GM12878 (cell line): Measurements from ENCODE around the gene CTSC. TPM values are rescaled to one million over a fixed set of nuclear protein-coding genes. Genes with fewer than 3 reads are reported as not detected.

Experiments
- BCL3 ChIP-seq: IDR thresholded peaks from 2 replicates; pipeline ENCODE4 v1.6.1; 2011; ENCODE audit warnings: borderline replicate concordance, low read depth, mild to moderate bottlenecking, moderate library complexity, low read length; ENCODE audit not compliant: insufficient read depth, poor library complexity, severe bottlenecking
- BHLHE40 ChIP-seq, 2 experiments: fragments of 450-650 bp in 1 of 2; IDR thresholded peaks; 2 replicates each; pipeline ENCODE4 v1.6.1; 2011 to 2017; ENCODE audit warnings: low read depth in 2 of 2, borderline replicate concordance in 1 of 2, improper control_type of control experiment in 1 of 2, low read length in 1 of 2, mild to moderate bottlenecking in 1 of 2
- CEBPB ChIP-seq, 2 experiments: fragments of 150-350 bp in 1 of 2; IDR thresholded peaks; 2 replicates each; pipeline ENCODE4 v1.6.1; 2012 to 2014; ENCODE audit warnings: low read depth in 2 of 2, low read length in 2 of 2, borderline replicate concordance in 1 of 2, inconsistent platforms in 1 of 2
- MXI1 ChIP-seq: fragments of 150-350 bp; IDR thresholded peaks from 2 replicates; pipeline ENCODE4 v1.6.1; 2011; ENCODE audit warnings: low read depth, mild to moderate bottlenecking, inconsistent platforms, low read length, improper control_type of control experiment
- PAX8 ChIP-seq: fragments of 450-650 bp; IDR thresholded peaks from 2 replicates; pipeline ENCODE4 v1.6.1; 2017; ENCODE audit warnings: mild to moderate bottlenecking, moderate library complexity
- PML ChIP-seq: IDR thresholded peaks from 2 replicates; pipeline ENCODE4 v1.6.1; 2012; ENCODE audit warnings: low read length, inconsistent platforms
- REST ChIP-seq: IDR thresholded peaks from 2 replicates; pipeline ENCODE4 v1.6.1; 2012; ENCODE audit warnings: mild to moderate bottlenecking, low read depth, low read length
- SMARCA5 ChIP-seq: fragments of 450-650 bp; IDR thresholded peaks from 2 replicates; pipeline ENCODE4 v1.6.1; 2017; ENCODE audit warnings: mild to moderate bottlenecking
- SPI1 ChIP-seq: IDR thresholded peaks from 2 replicates; pipeline ENCODE4 v1.6.1; 2011; ENCODE audit warnings: low read depth, mild to moderate bottlenecking, low read length, moderate library complexity, borderline replicate concordance; ENCODE audit not compliant: insufficient read depth
- SUPT20H ChIP-seq: IDR thresholded peaks from 2 replicates; pipeline ENCODE4 v1.6.1; 2011; ENCODE audit warnings: low read depth, mild to moderate bottlenecking, low read length, moderate library complexity, borderline replicate concordance; ENCODE audit not compliant: control insufficient read depth
- USF1 ChIP-seq: IDR thresholded peaks from 2 replicates; pipeline ENCODE4 v1.6.1; 2011; ENCODE audit warnings: borderline replicate concordance, low read depth, mild to moderate bottlenecking, moderate library complexity, mixed read lengths, low read length; ENCODE audit not compliant: insufficient read depth; ENCODE audit errors: extremely low read length
- ZBTB33 ChIP-seq: fragments of 450-650 bp; IDR thresholded peaks from 2 replicates; pipeline ENCODE4 v1.6.1; 2017; ENCODE audit warnings: mild to moderate bottlenecking
- ZNF622 ChIP-seq: fragments of 450-650 bp; IDR thresholded peaks from 2 replicates; pipeline ENCODE4 v1.6.1; 2017; ENCODE audit warnings: mild to moderate bottlenecking, inconsistent platforms
- ZNF687 ChIP-seq: fragments of 450-650 bp; IDR thresholded peaks from 2 replicates; pipeline ENCODE4 v1.6.1; 2017; ENCODE audit warnings: mild to moderate bottlenecking, moderate library complexity
- polyA plus RNA-seq, 11 experiments: library from polyadenylated mRNA; depleted of rRNA in 4 of 11; unstranded in 6 of 11; stranded (reverse) in 5 of 11; fragments of >200 nt; fragmentation: Nextera tagmentation in 4 of 11; fragmentation: Illumina TruSeq in 1 of 11; extraction: Ambion mirVana in 4 of 11; extraction: Trizol in 1 of 11; gene quantifications; 1 replicate in 1 of 11; 2 replicates in 10 of 11; pipeline versions ENCODE4 v1.2.1 to v1.2.3, GENCODE V29; 2011 to 2016; ENCODE audit warnings: inconsistent platforms in 2 of 11, missing spikeins in 2 of 11, low read depth in 1 of 11
- total RNA-seq, 4 experiments: library from RNA; depleted of rRNA in 3 of 4; stranded (reverse); fragments of >200 nt in 3 of 4; fragmentation: Illumina TruSeq in 1 of 4; extraction: Trizol in 1 of 4; gene quantifications; 2 replicates each; pipeline versions ENCODE4 v1.2.1 to v1.2.3, GENCODE V29; 2013 to 2021

CTSC gene
- total and polyA plus RNA-seq, 10 of the 15 experiments (the other 5 are each of a cell fraction or from before 2014, with no cell fraction given): 289 to 1,123 (median 430) TPM

GRCh38 chr11:88357323-88358039 is 19.9 kb upstream of the CTSC start (continued):
- no peak for TF ChIP-seq REST
- no peak for TF ChIP-seq SUPT20H
- peak in 1 of 2 experiments; percentile 81; a peak in 1 of 4 replicates for TF ChIP-seq CEBPB (IDR thresholded peaks at IDR 0.05; ENCODE audit: borderline replicate concordance in 1 of 2, low read depth in 2 of 2, low read length in 2 of 2)
- no peak for TF ChIP-seq ZNF622
- TF ChIP-seq BCL3: peak; percentile 78
- no peak; the same call in 1 of the 2 replicates for TF ChIP-seq ZNF687
- TF ChIP-seq SPI1: no peak
- no peak for TF ChIP-seq ZBTB33
- TF ChIP-seq PML: 0 out of 2 replicates have a peak, but pooled peaks have one; percentile 54
- no peak for TF ChIP-seq SMARCA5
- TF ChIP-seq MXI1: no peak
- TF ChIP-seq BHLHE40 (IDR thresholded peaks at IDR 0.05; ENCODE audit: borderline replicate concordance in 1 of 2, low read depth in 2 of 2, low read length in 1 of 2): peak in 1 of 2 experiments; percentile 30; a peak in 1 of 4 replicates
- no peak for TF ChIP-seq USF1
- TF ChIP-seq PAX8: no peak
